ENCODE results near the gene SCAP.
A peak's percentile ranks its signal among the peaks of the same experiment; 100 is the strongest.
"Not testable (repeated sequence)": the region's sequence is repeated elsewhere in the genome, so short reads cannot be mapped to it uniquely, and the experiment has no call there.

SCAP gene

GRCh38 chr3:47464588-47464987, 11.2 kb downstream of the SCAP start:
- H3K9me3 ChIP-seq, result peaks cover 51% of the 10 kb centered on the region
- no peaks in the 10 kb centered on the region for H3K27me3 ChIP-seq
- peaks cover 67% of the 10 kb centered on the region for H4K20me1 ChIP-seq
- H3K27ac ChIP-seq, result no peak overlapping the region
- no peak for TF ChIP-seq Cebpa-rat (IDR thresholded peaks at IDR 0.05)
- no peak overlapping the region for H3K4me2 ChIP-seq
- H3K36me3 ChIP-seq, result peaks cover 57% of the 10 kb centered on the region
- no peak overlapping the region for H3K9ac ChIP-seq
- no peaks in the 10 kb centered on the region for H3K4me1 ChIP-seq
- H3K4me3 ChIP-seq, result no peak overlapping the region

DNA sequence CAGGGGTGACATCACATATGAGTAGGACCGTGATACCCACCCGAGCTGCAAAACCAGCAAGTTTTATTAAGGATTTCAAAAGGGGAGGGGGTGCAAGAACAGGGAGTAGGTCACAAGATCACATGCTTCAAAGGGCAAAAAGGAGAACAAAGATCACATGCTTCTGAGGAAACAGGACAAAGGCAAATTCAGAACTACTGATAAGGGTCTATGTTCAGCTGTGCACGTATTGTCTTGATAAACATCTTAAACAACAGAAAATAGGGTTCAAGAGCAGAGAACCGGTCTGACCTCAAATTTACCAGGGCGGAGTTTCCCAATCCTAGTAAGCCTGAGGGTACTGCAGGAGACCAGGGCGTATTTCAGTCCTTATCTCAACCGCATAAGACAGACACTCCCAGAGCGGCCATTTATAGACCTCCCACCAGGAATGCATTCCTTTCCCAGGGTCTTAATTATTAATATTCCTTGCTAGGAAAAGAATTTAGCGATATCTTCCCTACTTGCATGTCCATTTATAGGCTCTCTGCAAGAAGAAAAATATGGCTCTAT, 16.1 kb downstream of the SCAP start:
- not testable (repeated sequence) for H3K4me2 ChIP-seq, H3K4me1 ChIP-seq, H3K4me3 ChIP-seq, H3K27ac ChIP-seq, H3K27me3 ChIP-seq, H3K9ac ChIP-seq
- Histone ChIP-seq H3K36me3 (peaks cover 37% of the 10 kb centered on the region), H3K9me3 (peaks cover 34% of the 10 kb centered on the region), H4K20me1 (peaks cover 84% of the 10 kb centered on the region)

GRCh38 chr3:47456984-47457383, 18.8 kb downstream of the SCAP start:
- no peak overlapping the region for H3K4me2 ChIP-seq
- no peak overlapping the region for H3K27ac ChIP-seq
- H3K27me3 ChIP-seq, result no peaks in the 10 kb centered on the region
- H3K9me3 ChIP-seq, result peaks cover 39% of the 10 kb centered on the region
- H3K36me3 ChIP-seq, result peaks cover 39% of the 10 kb centered on the region
- H3K4me3 ChIP-seq, result no peak overlapping the region
- H3K4me1 ChIP-seq, result 0 out of 2 replicates have a peak, but pooled peaks cover 7% of the 10 kb centered on the region
- peaks cover 84% of the 10 kb centered on the region for H4K20me1 ChIP-seq
- no peak overlapping the region for H3K9ac ChIP-seq
- TF ChIP-seq Cebpa-rat (IDR thresholded peaks at IDR 0.05), result no peak

GRCh38 chr3:47455806-47456452, 19.8 kb downstream of the SCAP start:
- Histone ChIP-seq H3K9me3 (peaks cover 30% of the 10 kb centered on the region), H3K36me3 (peaks cover 32% of the 10 kb centered on the region), H3K4me2 (no peak overlapping the region), H4K20me1 (peaks cover 82% of the 10 kb centered on the region), H3K4me1 (0 out of 2 replicates have a peak, but pooled peaks cover 7% of the 10 kb centered on the region), H3K9ac (no peak overlapping the region), H3K27ac (no peak overlapping the region), H3K27me3 (no peaks in the 10 kb centered on the region), H3K4me3 (no peak overlapping the region)
- TF ChIP-seq Cebpa-rat (IDR thresholded peaks at IDR 0.05), result peak; percentile 91

DNA sequence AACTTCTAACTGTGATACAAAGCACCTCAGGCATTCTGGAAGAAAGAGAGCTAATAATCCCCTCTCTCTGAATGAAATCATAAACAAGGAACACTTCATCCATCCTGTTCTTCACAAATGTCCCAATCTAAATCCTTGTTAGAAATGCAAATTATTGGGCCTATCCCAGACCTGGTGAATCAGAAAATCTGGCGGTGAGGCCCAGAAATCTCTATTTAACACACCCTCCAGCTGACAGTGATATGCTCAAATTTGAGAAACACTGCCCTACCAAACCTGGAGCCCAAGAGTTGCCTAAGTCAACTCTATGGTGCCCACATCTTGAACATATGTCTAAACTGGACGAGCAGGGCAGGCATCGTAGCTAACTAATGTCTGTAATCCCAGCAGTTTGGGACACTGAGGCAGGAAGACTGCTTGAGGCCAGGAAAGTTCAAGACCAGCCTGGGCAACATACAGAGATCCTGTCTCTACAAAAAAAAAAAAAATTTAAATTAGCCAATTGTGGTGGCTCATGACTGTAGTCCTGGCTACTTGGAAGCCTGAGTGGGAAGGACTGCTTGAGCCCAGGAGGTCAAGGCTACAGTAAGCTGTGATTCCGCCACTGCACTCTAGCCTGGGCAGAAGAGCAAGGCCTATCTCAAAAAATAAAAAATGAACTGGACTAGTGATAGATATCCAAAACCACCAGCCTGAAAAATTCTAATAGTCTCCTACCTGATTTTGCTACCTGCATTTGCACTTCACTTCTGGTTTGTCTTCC, 23.1 kb downstream of the SCAP start:
- H3K27me3 ChIP-seq, result no peaks in the 10 kb centered on the region
- no peak overlapping the region for H3K9ac ChIP-seq
- no peak overlapping the region for H3K4me2 ChIP-seq
- peaks cover 27% of the 10 kb centered on the region for H3K36me3 ChIP-seq
- peaks cover 31% of the 10 kb centered on the region for H3K9me3 ChIP-seq
- H3K4me3 ChIP-seq, result no peak overlapping the region
- H3K27ac ChIP-seq, result no peak overlapping the region
- H3K4me1 ChIP-seq, result 0 out of 2 replicates have a peak, but pooled peaks cover 7% of the 10 kb centered on the region
- H4K20me1 ChIP-seq, result peaks cover 68% of the 10 kb centered on the region
- no peak for TF ChIP-seq Cebpa-rat (IDR thresholded peaks at IDR 0.05)

- H3K36me3 ChIP-seq, result peaks cover 75% of the 10 kb centered on the region
- peaks cover 39% of the 10 kb centered on the region for H3K9me3 ChIP-seq
- no peaks in the 10 kb centered on the region for H3K27me3 ChIP-seq
- peaks cover 80% of the 10 kb centered on the region for H4K20me1 ChIP-seq
- TF ChIP-seq Cebpa-rat (IDR thresholded peaks at IDR 0.05), result no peak
- no peak overlapping the region for H3K9ac ChIP-seq
- no peak overlapping the region for H3K27ac ChIP-seq
- no peak overlapping the region for H3K4me2 ChIP-seq
- no peak overlapping the region for H3K4me3 ChIP-seq
- peaks cover 6% of the 10 kb centered on the region; the same call in 1 of the 2 replicates for H3K4me1 ChIP-seq
Observed at GRCh38 chr3:47444103-47444502, 31.6 kb downstream of the SCAP start.

GRCh38 chr3:47443611-47443995, 32.1 kb downstream of the SCAP start:
- no peak overlapping the region for H3K4me3 ChIP-seq
- no peak overlapping the region for H3K4me2 ChIP-seq
- H3K27ac ChIP-seq, result peak overlapping the region; percentile 35; the same call in 1 of the 2 replicates
- no peak overlapping the region for H3K9ac ChIP-seq
- peaks cover 6% of the 10 kb centered on the region; the same call in 1 of the 2 replicates for H3K4me1 ChIP-seq
- no peak for TF ChIP-seq Cebpa-rat (IDR thresholded peaks at IDR 0.05)
- H3K9me3 ChIP-seq, result peaks cover 34% of the 10 kb centered on the region
- H3K36me3 ChIP-seq, result peaks cover 75% of the 10 kb centered on the region
- H4K20me1 ChIP-seq, result peaks cover 75% of the 10 kb centered on the region
- H3K27me3 ChIP-seq, result no peaks in the 10 kb centered on the region

GRCh38 chr3:47441796-47442551, 33.8 kb downstream of the SCAP start:
- Histone ChIP-seq H3K27me3 (no peaks in the 10 kb centered on the region), H3K4me1 (peaks cover 6% of the 10 kb centered on the region; the same call in 1 of the 2 replicates), H3K4me2 (no peak overlapping the region), H3K9me3 (peaks cover 18% of the 10 kb centered on the region), H3K4me3 (no peak overlapping the region), H3K9ac (no peak overlapping the region), H3K27ac (no peak overlapping the region), H3K36me3 (peaks cover 81% of the 10 kb centered on the region), H4K20me1 (peaks cover 78% of the 10 kb centered on the region)
- no peak for TF ChIP-seq Cebpa-rat (IDR thresholded peaks at IDR 0.05)

- no peak overlapping the region for H3K27ac ChIP-seq
- H3K36me3 ChIP-seq, result peaks cover 80% of the 10 kb centered on the region
- H4K20me1 ChIP-seq, result peaks cover 83% of the 10 kb centered on the region
- H3K27me3 ChIP-seq, result no peaks in the 10 kb centered on the region
- H3K9me3 ChIP-seq, result no peaks in the 10 kb centered on the region
- H3K4me2 ChIP-seq, result no peak overlapping the region
- no peak for TF ChIP-seq Cebpa-rat (IDR thresholded peaks at IDR 0.05)
- no peak overlapping the region for H3K4me3 ChIP-seq
- H3K4me1 ChIP-seq, result peaks cover 6% of the 10 kb centered on the region; the same call in 1 of the 2 replicates
- no peak overlapping the region for H3K9ac ChIP-seq
Observed at GRCh38 chr3:47440131-47440530, 35.6 kb downstream of the SCAP start.

All from BLaER1 (cell line).